Measurements from ENCODE around the gene SGK1. TPM values are rescaled to one million over a fixed set of nuclear protein-coding genes. Genes with fewer than 3 reads are reported as not detected.

SGK1 gene
- total RNA-seq, 4 donors from 2014 or later, result 379 to 684 (median 450) TPM

DNA sequence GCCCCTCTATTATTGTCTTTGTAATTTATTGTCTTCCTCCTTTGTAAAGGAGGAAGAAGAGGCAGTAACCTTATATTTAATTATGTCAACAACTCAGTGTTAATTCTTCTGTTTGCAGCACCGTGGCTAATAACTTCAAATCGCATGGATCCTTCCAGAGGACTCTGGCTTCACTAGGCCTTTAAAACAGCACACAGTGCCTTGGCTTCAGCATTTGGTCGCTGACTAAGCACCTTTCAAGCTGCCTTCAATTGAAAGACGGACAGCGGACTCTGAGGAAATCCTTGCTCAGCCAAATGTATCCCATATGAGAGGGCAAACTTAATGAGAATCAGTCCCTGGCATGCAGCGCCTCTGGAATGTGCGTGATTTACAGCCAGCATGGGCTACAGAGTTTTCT, 64.2 kb downstream of the SGK1 start:
- WGBS, result 58% methylated on average over 7 of the region's 7 CpGs
- no peak for DNase-seq (ENCODE audit: low spot score in 2 of 2)
- no peaks in the 10 kb centered on the region for H3K9me3 ChIP-seq
- H3K27me3 ChIP-seq, result no peaks in the 10 kb centered on the region
- H3K27ac ChIP-seq, result no peak overlapping the region
- H3K36me3 ChIP-seq, result no peaks in the 10 kb centered on the region
- TF ChIP-seq EP300 (IDR thresholded peaks at IDR 0.05) (no peak), POLR2AphosphoS5 (IDR thresholded peaks at IDR 0.05) (no peak), POLR2A (IDR thresholded peaks at IDR 0.05) (no peak), CTCF (IDR thresholded peaks at IDR 0.05) (no peak)
- no peak overlapping the region for H3K4me3 ChIP-seq
- H3K4me1 ChIP-seq, result peaks cover 16% of the 10 kb centered on the region

DNA sequence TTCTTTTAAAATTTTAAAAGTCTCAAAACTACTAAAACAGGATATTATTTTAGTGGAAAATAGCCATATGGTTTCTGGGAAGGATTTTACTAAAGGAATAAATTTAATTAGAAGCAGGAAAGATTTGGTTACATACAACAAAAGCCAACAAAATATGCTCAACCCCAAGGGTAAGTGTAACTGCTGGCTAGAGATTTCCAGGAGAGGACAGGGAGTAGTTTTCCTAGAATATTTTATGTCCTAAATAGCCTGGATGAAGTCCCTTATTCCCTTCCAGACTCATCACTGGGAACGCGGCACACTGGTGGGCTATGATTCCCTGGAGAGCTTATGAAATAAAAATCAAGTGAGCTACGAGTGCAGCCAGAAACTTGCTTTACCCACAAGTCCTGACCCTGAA, 66.6 kb downstream of the SGK1 start:
- Histone ChIP-seq H3K9me3 (no peaks in the 10 kb centered on the region), H3K27ac (no peak overlapping the region), H3K27me3 (no peaks in the 10 kb centered on the region), H3K4me1 (peaks cover 29% of the 10 kb centered on the region), H3K36me3 (no peaks in the 10 kb centered on the region), H3K4me3 (no peak overlapping the region)
- TF ChIP-seq POLR2A (IDR thresholded peaks at IDR 0.05), result no peak
- no peak for TF ChIP-seq EP300 (IDR thresholded peaks at IDR 0.05)
- TF ChIP-seq CTCF (IDR thresholded peaks at IDR 0.05), result no peak
- no peak for TF ChIP-seq POLR2AphosphoS5 (IDR thresholded peaks at IDR 0.05)
- WGBS, result 62% methylated on average over 3 of the region's 3 CpGs
- no peak for DNase-seq (ENCODE audit: low spot score in 2 of 2)

DNA sequence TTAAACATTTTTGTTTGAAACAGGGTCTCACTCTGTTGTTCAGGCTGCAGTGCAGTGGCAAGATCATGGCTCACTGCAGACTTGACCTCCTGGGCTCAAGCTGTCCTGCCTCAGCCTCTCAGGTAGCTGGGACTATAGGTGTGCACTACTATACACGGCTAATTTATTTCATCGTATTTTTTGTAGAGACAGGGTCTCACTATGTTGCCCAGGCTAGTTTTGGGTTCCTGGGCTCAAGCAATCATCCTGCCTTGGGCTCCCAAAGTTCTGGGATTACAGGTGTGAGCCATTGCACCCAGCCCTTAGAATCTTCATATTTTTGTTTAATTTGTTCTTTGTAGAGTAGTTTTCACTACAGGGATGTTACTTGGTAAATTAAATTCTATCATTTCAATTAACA, 67.1 kb downstream of the SGK1 start:
- Histone ChIP-seq H3K36me3 (no peaks in the 10 kb centered on the region), H3K27me3 (no peaks in the 10 kb centered on the region), H3K4me1 (peaks cover 34% of the 10 kb centered on the region), H3K27ac (no peak overlapping the region), H3K9me3 (no peaks in the 10 kb centered on the region), H3K4me3 (no peak overlapping the region)
- 93% methylated on average over 2 of the region's 2 CpGs for WGBS
- DNase-seq (ENCODE audit: low spot score in 2 of 2), result no peak
- TF ChIP-seq POLR2A (IDR thresholded peaks at IDR 0.05) (no peak), POLR2AphosphoS5 (IDR thresholded peaks at IDR 0.05) (no peak), CTCF (IDR thresholded peaks at IDR 0.05) (no peak), EP300 (IDR thresholded peaks at IDR 0.05) (no peak)

DNA sequence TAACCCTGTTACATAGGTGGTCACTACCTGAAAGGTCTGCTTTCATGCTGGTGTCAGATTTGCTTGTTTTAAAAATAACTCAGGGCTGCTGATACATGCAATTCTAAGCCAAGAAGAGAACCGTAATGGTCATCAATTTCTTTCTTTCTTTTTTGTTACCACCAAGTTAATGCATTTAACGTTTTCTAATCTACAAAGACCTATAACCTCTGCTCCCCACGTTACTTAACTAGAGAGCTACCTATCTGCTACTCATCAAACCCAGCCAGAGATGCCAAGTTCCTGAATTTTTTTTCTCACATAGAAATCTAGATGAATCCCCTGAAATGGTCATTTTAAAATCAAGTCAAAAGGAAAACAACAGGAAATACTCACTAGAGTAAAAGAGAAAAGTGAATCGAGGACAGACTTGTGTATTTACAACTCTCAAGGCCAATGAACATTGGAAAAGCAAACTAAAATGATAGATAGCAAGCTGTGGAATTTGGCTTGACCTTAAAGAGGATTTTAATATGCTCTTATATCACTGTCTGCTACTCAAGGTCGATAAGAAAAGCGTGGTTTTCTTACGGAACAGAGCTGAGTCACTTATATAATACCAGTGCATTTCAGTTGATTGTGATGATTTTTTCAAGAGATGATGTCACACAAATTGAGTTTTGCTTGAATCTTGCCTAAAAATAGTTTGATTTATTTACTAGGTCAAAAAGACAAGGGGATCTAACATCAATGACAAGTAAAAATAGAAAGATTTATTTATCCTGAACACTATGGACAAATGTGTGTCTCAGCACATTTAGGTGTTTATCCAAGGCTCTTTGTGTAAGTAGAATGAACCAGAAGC, 67.9 kb downstream of the SGK1 start:
- Histone ChIP-seq H3K36me3 (no peaks in the 10 kb centered on the region), H3K27me3 (no peaks in the 10 kb centered on the region), H3K27ac (no peak overlapping the region), H3K4me1 (peaks cover 34% of the 10 kb centered on the region), H3K9me3 (no peaks in the 10 kb centered on the region), H3K4me3 (no peak overlapping the region)
- no peak for DNase-seq (ENCODE audit: low spot score in 2 of 2)
- TF ChIP-seq CTCF (IDR thresholded peaks at IDR 0.05), result no peak
- TF ChIP-seq POLR2A (IDR thresholded peaks at IDR 0.05), result no peak
- TF ChIP-seq EP300 (IDR thresholded peaks at IDR 0.05), result no peak
- no peak for TF ChIP-seq POLR2AphosphoS5 (IDR thresholded peaks at IDR 0.05)
- WGBS, result 58% methylated on average over 7 of the region's 7 CpGs

GRCh38 chr6:134249239-134249758, 68.6 kb downstream of the SGK1 start:
- H3K27ac ChIP-seq, result no peak overlapping the region
- peaks cover 34% of the 10 kb centered on the region for H3K4me1 ChIP-seq
- 72% methylated on average over 5 of the region's 5 CpGs for WGBS

More at GRCh38 chr6:134249239-134249758, 68.6 kb downstream of the SGK1 start:
- TF ChIP-seq POLR2AphosphoS5 (IDR thresholded peaks at IDR 0.05), result no peak
- no peak for TF ChIP-seq EP300 (IDR thresholded peaks at IDR 0.05)
- H3K27me3 ChIP-seq, result no peaks in the 10 kb centered on the region
- no peaks in the 10 kb centered on the region for H3K9me3 ChIP-seq
- no peak for DNase-seq (ENCODE audit: low spot score in 2 of 2)
- H3K4me3 ChIP-seq, result no peak overlapping the region
- no peaks in the 10 kb centered on the region for H3K36me3 ChIP-seq

All from suprapubic skin (tissue), 4 donors.